ENCODE results near the gene NAT9. TPM values are rescaled to one million over a fixed set of nuclear protein-coding genes. Genes with fewer than 3 reads are reported as not detected.

Gene NAT9
- total and polyA plus RNA-seq, 10 donors = 25.6 to 48.4 (median 38.5) TPM

- Histone ChIP-seq H3K27ac (no peak overlapping the region), H3K4me3 (no peak overlapping the region), H3K4me1 (peaks cover 0 to 5% (median 0%) of the 10 kb centered on the region in 6 donors), H3K27me3 (replicated peaks in 1 of 7) (no peaks in the 10 kb centered on the region), H3K36me3 (peaks cover 0 to 98% (median 24%) of the 10 kb centered on the region in 6 donors), H3K9me3 (no peaks in the 10 kb centered on the region)
- 87 to 96% (median 92%) methylated on average over 13 to 15 of the region's 15 CpGs for WGBS, 5 donors
- no peak for TF ChIP-seq POLR2AphosphoS5 (IDR thresholded peaks at IDR 0.05)
- TF ChIP-seq, protein P1, sequence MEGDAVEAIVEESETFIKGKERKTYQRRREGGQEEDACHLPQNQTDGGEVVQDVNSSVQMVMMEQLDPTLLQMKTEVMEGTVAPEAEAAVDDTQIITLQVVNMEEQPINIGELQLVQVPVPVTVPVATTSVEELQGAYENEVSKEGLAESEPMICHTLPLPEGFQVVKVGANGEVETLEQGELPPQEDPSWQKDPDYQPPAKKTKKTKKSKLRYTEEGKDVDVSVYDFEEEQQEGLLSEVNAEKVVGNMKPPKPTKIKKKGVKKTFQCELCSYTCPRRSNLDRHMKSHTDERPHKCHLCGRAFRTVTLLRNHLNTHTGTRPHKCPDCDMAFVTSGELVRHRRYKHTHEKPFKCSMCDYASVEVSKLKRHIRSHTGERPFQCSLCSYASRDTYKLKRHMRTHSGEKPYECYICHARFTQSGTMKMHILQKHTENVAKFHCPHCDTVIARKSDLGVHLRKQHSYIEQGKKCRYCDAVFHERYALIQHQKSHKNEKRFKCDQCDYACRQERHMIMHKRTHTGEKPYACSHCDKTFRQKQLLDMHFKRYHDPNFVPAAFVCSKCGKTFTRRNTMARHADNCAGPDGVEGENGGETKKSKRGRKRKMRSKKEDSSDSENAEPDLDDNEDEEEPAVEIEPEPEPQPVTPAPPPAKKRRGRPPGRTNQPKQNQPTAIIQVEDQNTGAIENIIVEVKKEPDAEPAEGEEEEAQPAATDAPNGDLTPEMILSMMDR (IDR thresholded peaks at IDR 0.05 in 8 of 11, conservative IDR thresholded peaks at IDR 0.05 in 3 of 11) = no peak
- TF ChIP-seq POLR2A (IDR thresholded peaks at IDR 0.05) = no peak
- intact Hi-C loops (cut with DNase I; ENCODE audit: low total_unique reads) = no loop called here
- DNase-seq = no peak
These were observed 46.3 kb upstream of the NAT9 start for GRCh38 chr17:74822335-74822938.

DNA sequence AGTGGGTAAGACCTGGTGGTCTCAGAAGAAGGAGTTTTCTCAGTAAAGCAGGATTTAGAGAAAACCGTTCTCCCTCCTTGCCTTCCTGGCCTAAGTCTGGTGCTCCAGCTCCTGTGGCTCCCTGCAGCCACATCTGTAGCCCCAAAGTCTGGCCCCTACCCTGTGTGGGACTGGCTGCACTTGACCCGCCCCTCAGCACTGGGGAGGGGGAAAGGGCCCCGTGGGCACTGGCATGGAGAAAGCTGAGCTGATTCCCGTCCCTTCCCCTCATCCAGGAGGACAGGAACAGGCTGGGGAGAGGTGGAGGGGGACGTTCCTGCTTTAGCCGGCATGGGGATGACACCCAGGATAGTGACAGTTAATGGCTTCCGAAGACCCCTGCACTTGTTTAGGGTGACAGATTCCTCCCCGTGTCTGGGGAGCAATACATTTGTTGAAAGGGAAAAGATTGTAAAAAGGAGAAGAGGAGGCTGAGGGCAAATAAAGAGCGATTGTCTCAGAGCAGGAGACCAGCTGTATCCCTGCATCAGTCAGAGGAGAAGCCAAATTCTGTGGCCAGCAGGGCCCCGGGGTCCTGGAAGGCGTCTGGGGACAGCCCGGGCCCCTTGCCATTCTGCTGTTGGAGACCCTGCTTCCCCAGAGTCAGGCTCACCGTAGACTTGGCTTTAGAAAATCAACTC, 45.6 kb upstream of the NAT9 start:
- TF ChIP-seq POLR2AphosphoS5 (IDR thresholded peaks at IDR 0.05) (no peak), POLR2A (IDR thresholded peaks at IDR 0.05) (no peak)
- TF ChIP-seq, protein P1 (IDR thresholded peaks at IDR 0.05 in 8 of 11, conservative IDR thresholded peaks at IDR 0.05 in 3 of 11) = no peak
- no peaks in the 10 kb centered on the region for H3K9me3 ChIP-seq
- no peaks in the 10 kb centered on the region for H3K27me3 ChIP-seq (replicated peaks in 1 of 7)
- H3K4me3 ChIP-seq = no peak overlapping the region
- DNase-seq = no peak
- WGBS, 5 donors = 83 to 92% (median 86%) methylated on average over 13 of the region's 13 CpGs
- H3K4me1 ChIP-seq = peaks cover 0 to 5% (median 0%) of the 10 kb centered on the region in 6 donors
- H3K36me3 ChIP-seq = peaks cover 0 to 100% (median 24%) of the 10 kb centered on the region in 6 donors
- H3K27ac ChIP-seq = no peak overlapping the region
- intact Hi-C loops (cut with DNase I; ENCODE audit: low total_unique reads) = no loop called here

GRCh38 chr17:74819801-74820436, 43.8 kb upstream of the NAT9 start:
- Histone ChIP-seq H3K4me1 (peaks cover 0 to 11% (median 0%) of the 10 kb centered on the region in 6 donors), H3K4me3 (no peak overlapping the region), H3K27ac (no peak overlapping the region), H3K36me3 (peaks cover 0 to 92% (median 24%) of the 10 kb centered on the region in 6 donors), H3K27me3 (replicated peaks in 1 of 7) (no peaks in the 10 kb centered on the region), H3K9me3 (no peaks in the 10 kb centered on the region)
- WGBS, 5 donors = 91 to 98% (median 96%) methylated on average over 11 to 16 of the region's 16 CpGs
- intact Hi-C loops (cut with DNase I; ENCODE audit: low total_unique reads) = no loop called here
- no peak for TF ChIP-seq POLR2AphosphoS5 (IDR thresholded peaks at IDR 0.05)
- TF ChIP-seq, protein P1 (IDR thresholded peaks at IDR 0.05 in 8 of 11, conservative IDR thresholded peaks at IDR 0.05 in 3 of 11) = no peak
- TF ChIP-seq POLR2A (IDR thresholded peaks at IDR 0.05) = no peak
- DNase-seq = no peak

All from spleen (tissue), 11 donors.